Measurements from ENCODE around the gene TAS2R39. TPM values are rescaled to one million over a fixed set of nuclear protein-coding genes. Genes with fewer than 3 reads are reported as not detected.
A peak's percentile ranks its signal among the peaks of the same experiment; 100 is the strongest.
"Not testable (repeated sequence)": the region's sequence is repeated elsewhere in the genome, so short reads cannot be mapped to it uniquely, and the experiment has no call there.

Gene TAS2R39
- total and polyA plus RNA-seq, 2 donors from 2014 or later = not detected

DNA sequence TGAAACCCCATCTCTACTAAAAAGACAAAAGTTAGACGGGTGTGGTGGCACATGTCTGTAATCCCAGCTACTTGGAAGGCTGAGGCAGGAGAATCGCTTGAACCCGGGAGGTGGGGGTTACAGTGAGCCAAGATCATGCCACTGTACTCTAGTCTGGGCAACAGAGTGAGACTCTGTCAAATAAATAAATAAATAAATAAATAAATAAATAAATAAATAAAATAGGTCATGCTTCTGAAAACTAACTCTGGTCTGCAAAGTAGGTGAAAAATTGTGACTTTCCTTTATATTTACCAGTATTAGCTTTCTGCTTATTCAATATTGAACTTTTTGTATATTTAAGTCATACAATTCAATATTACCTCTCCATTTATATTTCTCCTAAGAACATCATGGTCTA lies 24.6 kb upstream of the TAS2R39 start:
- H3K4me3 ChIP-seq (ENCODE audit: low read length in 3 of 3); H3K9me3 ChIP-seq (ENCODE audit: control insufficient read depth in 2 of 3, insufficient read depth in 1 of 3, low read length in 3 of 3); FAIRE-seq; intact Hi-C loops (cut with DNase I); H3K9ac ChIP-seq (ENCODE audit: low read length in 3 of 3); H3K27ac ChIP-seq (ENCODE audit: low read depth in 2 of 2, low read length in 2 of 2); H3K36me3 ChIP-seq (ENCODE audit: control insufficient read depth in 2 of 3, insufficient read depth in 3 of 3, low read length in 3 of 3); H3K4me1 ChIP-seq (ENCODE audit: control insufficient read depth in 2 of 3, insufficient read depth in 2 of 3, low read depth in 1 of 3, low read length in 3 of 3); DNase-seq; H3K27me3 ChIP-seq (ENCODE audit: control insufficient read depth, insufficient read depth, low read length): not testable (repeated sequence)

- Histone ChIP-seq H3K36me3 (ENCODE audit: control insufficient read depth in 2 of 3, insufficient read depth in 3 of 3, low read length in 3 of 3) (no peaks in the 10 kb centered on the region), H3K27ac (ENCODE audit: low read depth in 2 of 2, low read length in 2 of 2) (no peak overlapping the region), H3K4me1 (ENCODE audit: control insufficient read depth in 2 of 3, insufficient read depth in 2 of 3, low read depth in 1 of 3, low read length in 3 of 3) (no peaks in the 10 kb centered on the region), H3K4me3 (ENCODE audit: low read length in 3 of 3) (peak overlapping the region in 1 of 3 donors; percentile 66), H3K27me3 (ENCODE audit: control insufficient read depth, insufficient read depth, low read length) (no peaks in the 10 kb centered on the region), H3K9me3 (ENCODE audit: control insufficient read depth in 2 of 3, insufficient read depth in 1 of 3, low read length in 3 of 3) (no peaks in the 10 kb centered on the region), H3K9ac (ENCODE audit: low read length in 3 of 3) (no peak overlapping the region)
- no peak for DNase-seq
- FAIRE-seq = no peak
- TF ChIP-seq CTCF (IDR thresholded peaks at IDR 0.05; ENCODE audit: borderline replicate concordance, extremely low read depth, insufficient read depth) = no peak
- intact Hi-C loops (cut with DNase I) = no loop called here
These were observed 11.5 kb upstream of the TAS2R39 start for GRCh38 chr7:143171697-143172096.

- no peak overlapping the region for H3K27ac ChIP-seq (ENCODE audit: low read depth in 2 of 2, low read length in 2 of 2)
These were observed 10.9 kb upstream of the TAS2R39 start for GRCh38 chr7:143172354-143172753.

DNA sequence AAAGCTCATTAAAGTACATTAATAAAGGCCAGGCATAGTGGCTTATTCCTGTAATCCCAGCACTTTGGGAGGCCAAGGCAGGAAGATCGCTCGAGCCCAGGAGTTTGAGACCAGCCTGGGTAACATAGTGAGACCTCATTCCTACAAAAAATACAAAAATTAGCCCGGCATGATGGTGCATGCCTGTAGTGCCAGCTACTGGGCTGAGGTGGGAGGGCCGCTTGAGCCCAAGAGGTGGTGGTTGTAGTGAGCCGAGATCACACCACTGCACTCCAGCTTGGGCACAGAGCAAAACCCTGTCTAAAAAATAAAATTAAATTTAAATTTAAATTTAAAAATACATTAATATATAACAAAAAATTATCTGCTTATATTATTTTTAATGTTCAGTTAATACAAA lies 7.1 kb upstream of the TAS2R39 start:
- DNase-seq (no peak), FAIRE-seq (peak; percentile 35)
- intact Hi-C loops (cut with DNase I) = no loop called here
- Histone ChIP-seq H3K9me3 (ENCODE audit: control insufficient read depth in 2 of 3, insufficient read depth in 1 of 3, low read length in 3 of 3) (peaks cover 0 to 6% (median 0%) of the 10 kb centered on the region in 3 donors), H3K27ac (ENCODE audit: low read depth in 2 of 2, low read length in 2 of 2) (no peak overlapping the region), H3K36me3 (ENCODE audit: control insufficient read depth in 2 of 3, insufficient read depth in 3 of 3, low read length in 3 of 3) (no peaks in the 10 kb centered on the region), H3K9ac (ENCODE audit: low read length in 3 of 3) (no peak overlapping the region), H3K4me1 (ENCODE audit: control insufficient read depth in 2 of 3, insufficient read depth in 2 of 3, low read depth in 1 of 3, low read length in 3 of 3) (no peaks in the 10 kb centered on the region), H3K27me3 (ENCODE audit: control insufficient read depth, insufficient read depth, low read length) (no peaks in the 10 kb centered on the region), H3K4me3 (ENCODE audit: low read length in 3 of 3) (no peak overlapping the region)
- no peak for TF ChIP-seq CTCF (IDR thresholded peaks at IDR 0.05; ENCODE audit: borderline replicate concordance, extremely low read depth, insufficient read depth)

More at GRCh38 chr7:143172354-143172753, 10.9 kb upstream of the TAS2R39 start:
- H3K9ac ChIP-seq (ENCODE audit: low read length in 3 of 3) = no peak overlapping the region
- H3K27me3 ChIP-seq (ENCODE audit: control insufficient read depth, insufficient read depth, low read length) = no peaks in the 10 kb centered on the region
- peak overlapping the region in 2 of 3 donors; percentile 47 to 66 for H3K4me3 ChIP-seq (ENCODE audit: low read length in 3 of 3)
- H3K9me3 ChIP-seq (ENCODE audit: control insufficient read depth in 2 of 3, insufficient read depth in 1 of 3, low read length in 3 of 3) = no peaks in the 10 kb centered on the region
- intact Hi-C loops (cut with DNase I) = no loop called here
- TF ChIP-seq CTCF (IDR thresholded peaks at IDR 0.05; ENCODE audit: borderline replicate concordance, extremely low read depth, insufficient read depth) = no peak
- no peak for FAIRE-seq
- DNase-seq = peak in 4 of 5 donors; percentile 28 to 68 (median 40)
- H3K36me3 ChIP-seq (ENCODE audit: control insufficient read depth in 2 of 3, insufficient read depth in 3 of 3, low read length in 3 of 3) = no peaks in the 10 kb centered on the region
- H3K4me1 ChIP-seq (ENCODE audit: control insufficient read depth in 2 of 3, insufficient read depth in 2 of 3, low read depth in 1 of 3, low read length in 3 of 3) = no peaks in the 10 kb centered on the region

Data from kidney (tissue), 14 donors.